Stimulated activated CD8-positive, alpha-beta memory T cell treated with anti-CD3 and anti-CD28 coated beads, Interleukin-4, amount 100 ng/mL, for 1 hour (primary cell): ENCODE results near the gene PSMG2.
"Not testable (repeated sequence)": the region's sequence is repeated elsewhere in the genome, so short reads cannot be mapped to it uniquely, and the experiment has no call there.

Experiments used
- DNase-seq, 2 donors: peaks; one replicate each; pipeline ENCODE4 v3.0.0-alpha.2; 2020; ENCODE audit warnings: low read depth in 2 of 2, low spot score in 1 of 2

Gene PSMG2

DNA sequence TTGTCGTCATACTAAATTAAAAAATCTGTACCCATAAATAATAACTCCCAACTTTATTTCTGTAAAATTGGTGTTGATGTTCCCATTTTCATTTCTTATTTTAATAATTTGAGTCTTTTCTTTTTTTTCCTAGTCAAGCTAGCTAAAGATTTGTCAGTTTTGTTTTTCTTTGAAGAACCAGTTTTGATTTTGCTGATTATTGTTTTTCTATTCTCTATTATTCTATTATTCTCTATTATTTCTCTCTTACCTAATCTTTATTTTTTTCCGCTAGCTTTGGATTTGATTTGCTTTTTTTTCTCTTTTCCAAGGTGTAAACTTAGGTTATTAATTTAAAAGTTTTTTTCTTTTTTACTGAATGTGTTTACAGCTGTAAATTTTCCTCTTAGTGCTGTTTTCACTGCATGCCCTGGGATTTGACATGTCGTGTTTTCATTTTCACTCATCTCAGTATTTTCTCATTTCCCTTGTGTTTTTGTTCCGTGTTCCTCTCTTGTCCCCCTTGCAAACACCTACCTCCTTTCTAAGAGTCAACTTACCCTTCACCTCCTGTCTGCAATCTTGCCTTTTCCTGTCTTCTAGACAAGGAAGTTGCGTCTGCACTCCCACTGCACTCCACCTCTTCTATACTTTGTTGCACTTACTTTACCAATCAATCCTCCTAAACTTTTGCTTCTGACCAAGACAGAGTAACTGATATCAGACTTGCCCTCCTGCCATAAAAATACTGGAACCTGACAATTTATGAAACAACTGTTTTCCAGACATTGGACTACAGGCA lies 18.8 kb downstream of the PSMG2 start:
- DNase-seq: no peak

DNA sequence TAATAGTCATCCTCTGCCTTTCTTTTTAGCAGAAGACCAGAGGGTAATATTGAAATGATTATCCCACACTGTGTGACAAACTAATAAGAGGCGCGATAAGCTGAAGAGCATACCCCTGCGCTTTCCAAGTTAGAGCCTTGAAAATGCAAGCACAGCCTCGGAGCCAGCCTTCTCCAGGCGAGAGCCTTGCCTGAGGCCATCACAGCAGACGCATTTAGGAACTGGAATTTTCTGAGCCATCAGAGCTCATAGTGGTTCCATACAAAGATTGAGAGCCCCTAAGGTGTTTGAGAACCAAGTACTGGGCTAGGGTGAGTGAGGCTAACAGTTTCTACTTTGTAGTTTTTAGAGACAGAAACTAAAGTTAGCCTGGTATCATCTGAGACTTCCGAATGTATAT lies 19.9 kb downstream of the PSMG2 start:
- DNase-seq: no peak

DNA sequence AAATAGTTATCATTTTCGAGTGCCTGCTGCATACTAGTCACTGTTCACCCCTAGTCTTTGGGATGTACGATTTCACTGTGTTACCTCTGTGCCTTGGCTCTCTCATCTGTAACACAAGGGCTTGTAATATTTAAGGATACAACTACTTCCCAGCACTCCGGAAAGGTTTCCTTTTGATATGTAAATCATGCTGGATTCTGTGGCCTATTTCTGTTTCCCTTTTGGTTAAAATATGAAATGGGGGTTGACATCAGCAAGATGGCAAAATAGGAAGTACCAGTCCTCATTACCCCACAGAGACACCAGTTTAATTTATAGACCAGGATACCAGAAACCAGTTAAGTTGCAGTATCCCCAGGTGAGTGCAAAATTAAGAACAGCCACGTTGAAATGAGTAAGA lies 23.5 kb downstream of the PSMG2 start:
- no peak for DNase-seq

DNA sequence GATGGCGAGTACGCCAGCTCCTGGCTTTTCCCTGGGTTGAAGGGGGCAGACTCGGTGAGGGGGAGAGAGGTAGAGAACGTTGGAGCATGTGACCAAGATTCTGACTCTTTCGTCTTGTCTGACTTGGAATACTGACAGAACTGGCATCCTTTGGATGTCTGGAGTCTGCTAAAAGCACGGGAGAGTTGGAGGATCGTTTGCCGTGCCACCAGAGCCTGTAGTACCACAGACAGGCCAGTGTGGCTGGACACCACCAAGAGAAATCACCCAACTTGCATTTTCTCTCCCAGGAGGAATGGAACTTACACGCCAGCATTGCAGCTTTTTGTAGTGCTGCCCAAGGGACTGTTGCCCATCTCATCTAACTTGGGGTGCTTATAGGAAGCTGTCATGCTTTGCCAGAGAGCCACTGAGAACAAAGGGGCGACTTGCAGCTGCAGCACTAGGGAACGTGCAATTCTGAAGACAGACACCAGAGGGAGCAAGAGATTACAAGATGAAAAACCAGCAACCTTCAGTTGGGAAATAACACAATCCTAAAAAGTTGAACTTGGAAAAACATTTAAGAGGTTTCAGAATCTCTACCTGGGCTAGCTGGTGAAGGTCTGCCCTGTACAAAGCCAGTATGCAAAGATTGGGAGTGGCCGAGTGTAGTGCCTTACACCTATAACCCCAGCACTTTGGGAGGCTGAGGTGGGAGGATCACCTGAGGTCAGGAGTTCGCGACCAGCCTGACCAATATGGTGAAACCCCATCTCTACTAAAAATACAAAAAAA lies 24.1 kb downstream of the PSMG2 start:
- peak; percentile 15 to 30 for DNase-seq

DNA sequence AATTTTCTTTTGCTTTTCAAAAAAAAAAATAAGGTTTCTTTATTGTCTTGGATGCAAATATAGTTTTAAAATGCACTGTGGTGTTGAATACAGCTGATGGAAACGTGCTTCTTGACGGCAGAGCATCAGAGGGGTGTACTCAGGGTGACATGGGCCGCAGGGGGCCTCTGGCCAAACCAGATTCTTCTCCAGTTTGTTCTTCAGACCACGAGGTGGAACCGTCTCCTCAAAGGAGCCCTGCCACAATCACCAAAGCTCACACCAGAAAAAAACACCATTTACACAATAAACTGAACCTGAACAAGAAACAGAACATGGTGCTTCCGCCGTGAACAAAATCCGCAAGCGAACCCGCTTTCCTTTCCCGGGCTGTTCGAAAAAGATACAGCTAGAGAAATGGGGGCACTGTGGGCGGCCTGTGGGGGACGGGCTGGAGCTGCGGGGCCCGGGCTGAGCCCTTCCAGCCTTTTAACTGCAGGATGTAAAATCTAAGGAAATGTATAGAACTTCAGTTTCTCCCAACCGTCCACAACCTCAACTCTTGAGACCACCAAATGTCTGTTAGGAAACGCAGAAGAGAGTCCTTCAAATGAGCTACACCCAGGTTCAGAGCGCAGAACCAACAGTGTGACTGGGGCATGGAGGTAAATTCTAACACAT lies 34.5 kb downstream of the PSMG2 start:
- DNase-seq: no peak

DNA sequence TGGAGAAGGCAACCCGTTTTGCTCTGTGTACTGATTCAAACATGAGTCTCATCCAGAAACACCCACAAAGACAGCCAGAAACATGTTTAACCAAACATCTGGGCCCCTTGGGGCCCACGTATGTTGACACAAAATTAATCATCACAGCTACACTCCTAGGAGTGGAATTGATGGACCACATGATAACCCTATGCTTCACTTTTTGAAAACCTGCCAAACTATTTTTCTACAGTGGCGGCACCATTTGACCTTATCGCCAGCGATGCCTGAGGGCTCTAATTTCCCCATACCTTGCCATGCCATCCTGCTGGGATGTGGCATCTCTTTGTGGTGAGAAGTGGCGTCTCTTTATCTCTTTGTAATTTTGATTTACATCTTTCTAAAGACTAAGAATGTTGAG lies 38.5 kb downstream of the PSMG2 start:
- DNase-seq: no peak

DNA sequence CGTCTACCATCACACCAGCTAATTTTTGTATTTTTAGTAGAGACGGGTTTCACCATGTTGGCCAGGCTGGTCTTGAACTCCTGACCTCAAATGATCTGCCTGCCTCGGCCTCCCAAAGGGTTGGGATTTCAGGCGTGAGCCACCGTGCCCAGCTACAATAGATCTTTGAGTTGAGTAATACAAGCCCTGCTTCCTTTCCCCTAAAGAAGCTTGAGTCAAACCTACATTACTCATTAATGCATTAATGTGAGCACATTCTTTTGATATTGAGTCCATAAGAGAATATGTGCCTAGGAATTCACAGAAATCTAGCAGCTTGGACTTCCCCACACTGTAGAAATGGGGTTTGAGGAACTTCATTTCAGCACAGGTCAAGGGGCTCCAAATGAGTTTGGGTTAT lies 39.6 kb downstream of the PSMG2 start:
- no peak for DNase-seq

DNA sequence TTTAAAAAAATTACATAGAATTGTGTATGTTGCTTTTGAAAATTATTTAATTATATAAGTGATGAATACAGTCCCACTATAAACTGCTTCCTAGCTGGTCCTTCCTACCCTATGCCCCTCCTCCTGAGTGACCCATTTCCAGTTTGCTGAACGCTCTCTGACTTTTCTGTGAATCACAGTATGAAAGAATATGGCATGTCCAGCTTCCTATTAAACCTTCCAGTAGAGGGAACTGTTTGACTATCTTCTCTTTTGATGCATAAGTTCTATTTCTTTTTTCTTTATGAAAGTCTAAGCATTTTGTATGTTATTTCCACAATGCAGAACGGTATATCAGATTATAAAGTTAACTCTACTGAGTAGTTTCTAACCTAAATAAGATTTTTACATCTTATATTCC lies 41.3 kb downstream of the PSMG2 start:
- no peak for DNase-seq

DNA sequence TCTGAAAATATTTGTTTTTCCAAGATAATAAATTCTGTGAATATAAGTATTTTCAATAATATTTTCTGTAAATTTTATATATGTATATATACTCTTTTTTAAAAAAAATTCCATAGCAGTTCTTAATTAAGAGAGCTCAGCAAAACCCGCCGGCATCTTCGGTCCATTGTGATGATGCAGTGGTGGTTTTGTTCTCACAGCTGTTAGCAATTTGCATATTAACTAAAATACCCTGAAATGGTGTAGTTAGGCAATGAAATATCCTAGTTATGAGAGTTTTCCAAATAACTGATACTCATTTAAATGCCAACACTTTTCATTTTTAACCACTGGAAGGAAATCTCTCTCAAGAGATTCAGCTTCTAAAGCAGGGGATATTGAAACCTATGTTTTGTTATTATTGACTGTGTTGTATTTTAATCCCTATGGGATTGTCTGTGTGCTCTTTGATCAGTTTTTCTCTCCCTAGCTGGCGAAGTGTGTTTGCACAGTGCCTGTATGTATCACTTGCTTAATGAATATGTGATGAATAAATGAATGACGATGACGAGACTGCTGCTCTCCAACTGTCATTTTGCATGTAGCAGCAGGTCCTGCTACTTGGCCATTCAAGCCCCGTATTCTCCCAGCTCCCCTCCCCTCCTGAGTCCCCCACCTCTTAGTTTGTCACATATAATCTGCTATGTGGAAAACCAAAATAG lies 42.4 kb downstream of the PSMG2 start:
- DNase-seq: no peak

DNA sequence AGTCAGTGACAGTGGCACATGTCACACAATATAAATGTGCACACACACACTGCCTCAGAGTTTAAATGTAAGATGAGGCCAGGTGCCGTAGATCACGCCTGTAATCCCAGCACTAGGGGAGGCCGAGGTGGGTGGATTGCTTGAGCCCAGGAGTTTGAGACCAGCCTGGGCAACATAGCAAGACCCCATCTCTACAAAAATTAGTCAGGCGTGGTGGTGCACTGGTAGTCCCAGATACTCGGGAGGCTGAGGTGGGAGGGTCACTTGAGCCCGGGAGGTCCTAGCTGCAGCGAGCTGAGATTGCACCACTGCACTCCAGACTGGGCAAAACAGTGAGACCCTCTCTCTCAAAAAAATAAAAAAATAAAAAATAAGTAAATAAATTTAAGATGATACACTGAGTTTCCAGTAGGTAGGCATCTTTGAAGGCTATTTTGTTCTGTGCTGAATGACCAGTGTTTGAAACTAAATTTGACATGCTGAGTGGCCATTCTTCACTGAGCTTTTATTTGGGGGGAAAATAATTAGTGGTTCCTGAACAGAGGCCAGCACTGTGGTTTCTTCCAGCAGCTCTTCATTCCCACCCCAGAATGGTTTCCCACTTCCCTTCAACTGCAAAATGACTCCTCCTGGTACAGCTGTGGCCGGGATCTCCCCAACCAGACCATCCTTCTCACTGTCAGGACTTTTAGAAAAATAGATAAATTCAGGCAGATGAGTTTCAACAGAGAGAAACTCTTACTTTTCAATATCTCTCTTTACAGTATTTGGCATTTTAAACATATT lies 44.9 kb downstream of the PSMG2 start:
- no peak for DNase-seq

DNA sequence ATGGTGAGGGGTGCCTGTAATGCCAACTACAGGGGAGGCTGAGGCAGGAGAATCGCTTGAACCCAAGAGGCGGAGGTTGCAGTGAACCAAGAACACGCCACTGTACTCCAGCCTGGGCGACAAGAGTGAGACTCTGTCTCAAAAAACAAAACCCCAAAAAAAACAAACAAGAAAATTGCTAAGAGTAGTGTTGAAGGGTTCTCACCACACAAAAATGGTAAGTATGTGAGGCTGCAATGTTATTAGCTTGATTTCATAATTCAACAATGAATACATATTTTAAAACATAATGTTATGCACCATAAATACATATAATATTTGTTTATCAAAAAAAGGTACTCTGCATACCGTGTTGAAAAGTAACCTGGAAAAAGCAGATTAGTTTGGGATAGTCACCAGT lies 45.8 kb downstream of the PSMG2 start:
- DNase-seq: no peak

DNA sequence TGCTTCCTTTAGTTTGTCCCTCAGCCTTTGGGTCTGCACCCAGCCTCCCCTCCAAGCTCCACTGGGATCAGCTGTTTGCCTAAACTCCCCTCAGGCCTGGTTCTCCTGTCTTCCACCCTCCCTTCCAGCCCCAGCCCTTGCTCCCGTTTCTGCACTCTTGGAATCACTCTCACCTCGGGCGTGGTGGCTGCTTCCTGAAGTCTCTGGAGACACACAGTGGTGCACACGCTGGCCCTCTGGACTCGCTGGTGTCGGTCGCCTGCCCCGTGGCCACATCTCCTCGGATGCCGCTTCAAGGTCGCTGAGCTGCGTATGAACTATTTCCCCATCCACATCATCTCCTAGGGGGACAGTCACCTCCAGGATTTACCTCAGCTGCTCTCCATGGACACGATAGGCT lies 46.3 kb downstream of the PSMG2 start:
- no peak for DNase-seq

DNA sequence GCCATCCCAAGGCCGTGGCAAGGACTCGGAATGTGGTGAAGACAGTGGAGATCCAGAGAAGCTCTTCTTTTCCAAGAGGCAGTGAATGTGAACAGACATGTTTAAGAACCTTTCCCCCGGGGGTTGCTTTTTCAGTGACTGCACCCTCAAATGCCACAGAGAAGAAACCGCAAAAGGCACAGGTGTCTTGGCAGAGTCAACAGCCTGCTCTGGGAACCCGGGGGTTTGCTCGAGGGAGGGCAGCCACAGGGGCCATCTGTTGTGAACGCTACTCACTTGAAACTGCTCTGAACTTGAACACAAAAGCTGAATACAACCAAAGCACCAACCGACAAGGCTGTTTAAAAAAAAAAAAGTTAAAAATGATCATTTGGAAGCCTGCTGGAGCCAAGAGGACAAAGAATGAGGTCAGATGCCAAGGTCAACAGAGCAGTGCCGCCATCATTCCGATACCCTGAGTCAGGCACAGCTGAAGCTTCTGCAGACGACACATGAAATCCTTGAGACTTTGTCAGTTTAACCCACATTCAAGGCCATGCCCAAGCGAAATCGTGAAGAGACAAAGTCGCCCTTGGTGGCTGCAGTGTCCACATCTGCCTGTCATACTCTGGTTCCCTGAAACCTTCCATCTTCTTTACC lies 47.4 kb downstream of the PSMG2 start:
- no peak for DNase-seq

DNA sequence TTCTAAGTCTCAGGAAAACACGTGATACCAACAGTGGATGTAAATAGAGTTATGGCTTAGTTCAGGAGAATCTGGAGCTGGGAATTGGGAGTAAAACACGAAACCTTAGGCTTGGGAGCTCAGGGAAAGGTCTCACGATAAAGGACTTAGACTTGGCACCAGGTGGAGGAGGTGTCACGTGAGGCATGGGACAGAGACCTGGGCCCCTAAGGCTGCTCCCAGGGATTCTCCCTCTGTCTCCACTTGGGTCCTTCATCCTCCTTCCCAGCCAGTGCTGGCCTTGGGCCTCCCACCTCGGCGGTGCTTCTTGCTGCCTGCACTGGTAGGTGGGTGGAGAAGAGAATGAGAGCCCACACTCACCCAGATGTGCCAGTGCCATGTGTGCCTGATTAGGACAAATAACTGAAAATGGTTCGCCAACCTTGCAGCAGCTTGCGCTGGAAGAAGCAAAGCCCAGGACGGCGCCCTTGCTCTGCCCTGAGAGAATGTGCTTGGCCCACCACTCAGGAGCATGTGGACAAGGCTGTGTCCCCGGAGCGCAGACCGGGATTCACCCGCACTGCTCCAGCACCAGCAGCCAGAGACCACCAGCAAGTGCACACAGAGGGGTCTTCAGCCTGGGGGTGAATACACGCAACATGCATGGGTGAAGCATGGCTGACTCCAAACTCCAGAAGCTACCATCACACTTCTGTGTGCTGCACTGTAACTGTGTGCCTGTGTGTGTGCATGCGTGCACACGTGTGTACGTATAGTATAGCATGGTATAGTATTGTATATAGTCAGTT lies 48.1 kb downstream of the PSMG2 start:
- DNase-seq: no peak

DNA sequence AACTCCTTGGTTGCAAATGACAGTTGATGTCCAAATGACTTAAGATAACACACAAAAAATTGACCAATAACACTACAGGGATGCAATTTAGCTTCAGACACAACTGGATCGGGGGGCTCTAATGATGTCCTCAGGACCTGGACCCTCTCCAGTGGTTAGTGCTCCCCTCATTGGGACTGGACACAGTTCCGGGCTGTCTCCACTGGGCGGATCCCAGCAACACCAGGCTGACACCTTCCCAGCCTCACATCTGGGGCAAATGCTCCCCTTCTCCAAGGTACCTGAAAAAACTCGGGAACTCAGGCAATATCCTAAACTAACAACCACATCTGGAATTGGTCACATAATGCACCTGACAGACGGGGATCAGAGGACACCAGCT lies 48.7 kb downstream of the PSMG2 start:
- no peak for DNase-seq

DNA sequence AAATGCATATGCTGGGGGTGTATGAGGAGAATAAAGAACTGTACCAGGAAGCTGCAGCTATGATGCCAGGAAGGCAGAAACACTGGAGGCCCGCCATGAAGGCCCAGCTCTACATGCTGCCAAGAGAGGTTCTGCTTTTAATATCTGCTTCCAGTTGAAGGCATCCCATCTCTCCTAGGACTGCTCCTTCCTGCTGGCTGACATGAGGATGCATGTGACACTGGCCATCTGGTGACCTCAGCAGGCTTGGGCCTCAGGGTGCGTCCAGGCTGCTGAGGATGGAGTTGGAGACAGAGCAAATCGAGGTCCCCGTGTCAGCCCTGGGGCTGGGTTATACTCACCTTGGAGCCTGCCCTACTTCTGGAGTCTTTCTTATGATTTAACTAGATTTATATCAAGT lies 49.0 kb downstream of the PSMG2 start:
- DNase-seq: no peak

DNA sequence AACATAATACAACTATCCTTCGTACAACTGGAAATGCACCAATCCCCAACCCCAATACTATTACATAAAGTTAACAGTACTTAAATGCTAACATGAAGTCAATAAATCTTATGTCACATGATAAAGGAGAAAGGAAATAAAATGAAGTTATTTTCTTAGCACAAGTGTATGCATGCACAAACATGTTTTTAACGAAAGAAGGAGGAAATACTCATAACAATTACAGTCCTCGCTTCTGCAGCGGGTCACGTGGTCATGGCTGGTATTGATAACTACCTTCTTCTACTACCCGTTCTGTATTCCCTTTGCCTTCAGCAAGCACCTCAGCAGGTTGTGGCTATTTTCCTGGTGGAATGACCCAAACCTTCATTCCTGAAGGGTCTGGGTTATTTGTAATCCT lies 51.7 kb downstream of the PSMG2 start:
- no peak for DNase-seq

DNA sequence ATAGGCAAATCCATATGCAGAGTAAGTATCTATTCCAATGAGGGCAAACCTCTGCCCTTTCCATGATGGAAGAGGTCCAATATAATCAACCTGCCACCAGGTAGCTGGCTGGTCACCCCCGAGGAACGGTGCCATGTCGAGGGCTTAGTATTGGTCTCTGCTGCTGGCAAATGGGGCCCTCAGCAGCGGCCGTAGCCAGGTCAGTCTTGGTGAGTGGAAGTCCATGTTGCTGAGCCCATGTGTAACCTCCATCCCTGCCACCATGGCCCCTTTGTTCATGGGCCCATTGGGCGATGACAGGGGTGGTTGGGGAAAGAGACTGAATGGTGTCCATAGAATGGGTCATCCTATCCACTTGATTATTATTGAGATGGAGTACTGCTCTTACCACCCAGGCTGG lies 52.8 kb downstream of the PSMG2 start:
- DNase-seq: not testable (repeated sequence)

DNA sequence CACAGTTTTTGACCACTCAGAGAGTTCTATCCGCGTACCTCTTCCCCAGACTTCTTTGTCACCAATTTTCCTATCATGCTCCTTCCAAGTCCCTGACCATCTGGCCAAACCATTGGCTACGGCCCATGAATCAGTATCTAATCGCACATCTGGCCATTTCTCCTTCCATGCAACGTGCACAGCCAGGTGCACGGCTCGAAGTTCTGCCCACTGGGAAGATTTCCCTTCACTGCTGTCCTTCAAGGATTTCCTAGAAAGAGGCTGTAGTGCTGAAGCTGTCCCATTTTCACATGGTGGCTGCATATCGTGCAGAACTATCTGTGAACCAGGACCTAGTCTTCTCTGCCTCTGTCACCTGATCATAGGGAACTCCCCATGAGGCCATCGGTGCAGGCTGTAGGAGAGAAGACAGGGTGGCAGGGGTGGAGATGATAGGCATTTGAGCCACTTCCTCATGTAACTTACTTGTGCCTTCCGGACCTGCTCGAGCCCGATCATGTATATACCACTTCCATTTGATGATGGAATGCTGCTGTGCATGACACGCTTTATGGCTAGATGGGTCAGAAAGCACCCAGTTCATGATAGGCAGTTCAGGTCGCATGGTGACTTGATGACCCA lies 53.9 kb downstream of the PSMG2 start:
- DNase-seq: not testable (repeated sequence)
